H1 (cell line): Measurements from ENCODE around the gene SORBS1. TPM values are rescaled to one million over a fixed set of nuclear protein-coding genes. Genes with fewer than 3 reads are reported as not detected.

Experiments used
- FOSL1 ChIP-seq: IDR thresholded peaks from 2 replicates; pipeline ENCODE4 v1.6.1; 2011; ENCODE audit warnings: mild to moderate bottlenecking, low read depth, low read length, moderate library complexity; ENCODE audit not compliant: insufficient read depth
- RNF2 ChIP-seq: fragments of 200-900, 300-1000 bp; sonication (generic); IDR thresholded peaks from 2 replicates; pipeline ENCODE4 v1.7.1; 2016; ENCODE audit warnings: borderline replicate concordance, low read depth, mild to moderate bottlenecking, antibody characterized with exemption, low read length; ENCODE audit not compliant: poor library complexity, severe bottlenecking; ENCODE audit errors: missing control alignments
- TEAD4 ChIP-seq: IDR thresholded peaks from 2 replicates; pipeline ENCODE4 v1.6.1; 2012; ENCODE audit warnings: low read depth, low read length, inconsistent platforms, mixed read lengths
- YY1 ChIP-seq: IDR thresholded peaks from 2 replicates; pipeline ENCODE4 v1.6.1; 2011; ENCODE audit warnings: low read depth, mild to moderate bottlenecking, low read length
- polyA plus RNA-seq, 7 experiments: library from polyadenylated mRNA; depleted of rRNA in 3 of 7; stranded (reverse) in 5 of 7; unstranded in 2 of 7; fragments of >200 nt in 5 of 7; fragments of 200-250 nt in 2 of 7; gene quantifications; 1 replicate in 5 of 7; 2 replicates in 1 of 7; 4 replicates in 1 of 7; pipeline versions ENCODE4 v1.2.1 to v1.2.3, GENCODE V29; 2011 to 2013; ENCODE audit warnings: missing spikeins in 2 of 7, mixed read lengths in 2 of 7
- total RNA-seq: library from RNA; stranded (reverse); fragmentation: NEBNext Ultra II Directional; extraction: Animal tissue kit (Norgen Biotek cat#: 25700); gene quantifications from 2 replicates; pipeline ENCODE4 v1.2.1, GENCODE V29; 2021

SORBS1 gene
- total and polyA plus RNA-seq, 2 of the 8 experiments (the other 6 are each of a cell fraction or from before 2014, with no cell fraction given) = 16.0 to 35.0 TPM

GRCh38 chr10:95359466-95359865 lies 201.7 kb downstream of the SORBS1 start (continued):
- TF ChIP-seq RNF2 (no peak), TEAD4 (no peak), YY1 (no peak), FOSL1 (no peak)
